ENCODE measurements around the gene SMYD3. TPM values are rescaled to one million over a fixed set of nuclear protein-coding genes. Genes with fewer than 3 reads are reported as not detected.

Gene SMYD3
- total RNA-seq, 1 donor from 2014 or later, result 29.3 TPM

- Mint-ChIP-seq H3K9me3 (ENCODE audit: low read depth) (no peaks in the 10 kb centered on the region), H3K27ac (ENCODE audit: unreplicated experiment) (peak overlapping the region; percentile 92), H3K36me3 (ENCODE audit: low read depth) (peaks cover 6% of the 10 kb centered on the region), H3K27me3 (ENCODE audit: low read depth) (no peaks in the 10 kb centered on the region), H3K4me1 (ENCODE audit: low read depth) (peaks cover 43% of the 10 kb centered on the region), H3K4me3 (ENCODE audit: unreplicated experiment) (no peak overlapping the region)
- TF ChIP-seq CTCF (IDR thresholded peaks at IDR 0.05), result peak; percentile 75
- no peak for DNase-seq (ENCODE audit: low spot score)
These were observed 709.3 kb downstream of the SMYD3 start for GRCh38 chr1:245797592-245798348.

GRCh38 chr1:245791410-245792312, 715.4 kb downstream of the SMYD3 start:
- Mint-ChIP-seq H3K4me1 (ENCODE audit: low read depth) (peaks cover 58% of the 10 kb centered on the region), H3K36me3 (ENCODE audit: low read depth) (peaks cover 4% of the 10 kb centered on the region), H3K9me3 (ENCODE audit: low read depth) (no peaks in the 10 kb centered on the region), H3K27me3 (ENCODE audit: low read depth) (no peaks in the 10 kb centered on the region), H3K27ac (ENCODE audit: unreplicated experiment) (peak overlapping the region; percentile 34), H3K4me3 (ENCODE audit: unreplicated experiment) (no peak overlapping the region)
- no peak for DNase-seq (ENCODE audit: low spot score)
- TF ChIP-seq CTCF (IDR thresholded peaks at IDR 0.05), result no peak

- Mint-ChIP-seq H3K27me3 (ENCODE audit: low read depth) (no peaks in the 10 kb centered on the region), H3K36me3 (ENCODE audit: low read depth) (peaks cover 1% of the 10 kb centered on the region), H3K4me3 (ENCODE audit: unreplicated experiment) (no peak overlapping the region), H3K9me3 (ENCODE audit: low read depth) (no peaks in the 10 kb centered on the region), H3K27ac (ENCODE audit: unreplicated experiment) (no peak overlapping the region), H3K4me1 (ENCODE audit: low read depth) (peaks cover 54% of the 10 kb centered on the region)
- TF ChIP-seq CTCF (IDR thresholded peaks at IDR 0.05), result no peak
- DNase-seq (ENCODE audit: low spot score), result no peak
These were observed 716.6 kb downstream of the SMYD3 start for GRCh38 chr1:245790441-245790840.

- DNase-seq (ENCODE audit: low spot score), result no peak
- H3K4me3 Mint-ChIP-seq (ENCODE audit: unreplicated experiment), result no peak overlapping the region
- peaks cover 1% of the 10 kb centered on the region for H3K36me3 Mint-ChIP-seq (ENCODE audit: low read depth)
- no peak for TF ChIP-seq CTCF (IDR thresholded peaks at IDR 0.05)
- no peaks in the 10 kb centered on the region for H3K27me3 Mint-ChIP-seq (ENCODE audit: low read depth)
- H3K27ac Mint-ChIP-seq (ENCODE audit: unreplicated experiment), result peak overlapping the region; percentile 99
- peaks cover 2% of the 10 kb centered on the region for H3K9me3 Mint-ChIP-seq (ENCODE audit: low read depth)
- peaks cover 48% of the 10 kb centered on the region for H3K4me1 Mint-ChIP-seq (ENCODE audit: low read depth)
These were observed 718.2 kb downstream of the SMYD3 start for GRCh38 chr1:245788886-245789285.

- H3K27me3 Mint-ChIP-seq (ENCODE audit: low read depth), result no peaks in the 10 kb centered on the region
- no peak for TF ChIP-seq CTCF (IDR thresholded peaks at IDR 0.05)
- peaks cover 48% of the 10 kb centered on the region for H3K4me1 Mint-ChIP-seq (ENCODE audit: low read depth)
- H3K4me3 Mint-ChIP-seq (ENCODE audit: unreplicated experiment), result peak overlapping the region; percentile 21
- peak overlapping the region; percentile 99 for H3K27ac Mint-ChIP-seq (ENCODE audit: unreplicated experiment)
- H3K9me3 Mint-ChIP-seq (ENCODE audit: low read depth), result peaks cover 2% of the 10 kb centered on the region
- no peak for DNase-seq (ENCODE audit: low spot score)
- no peaks in the 10 kb centered on the region for H3K36me3 Mint-ChIP-seq (ENCODE audit: low read depth)
These were observed 718.8 kb downstream of the SMYD3 start for GRCh38 chr1:245788269-245788668.
